Endothelial cell (in vitro differentiated cells): ENCODE data around the gene ADAMTS2. TPM values are rescaled to one million over a fixed set of nuclear protein-coding genes. Genes with fewer than 3 reads are reported as not detected.

Source experiments
- DNase-seq: peaks from one replicate; pipeline ENCODE4 v3.0.0; 2021; ENCODE audit warnings: low spot score
- H3K27ac Mint-ChIP-seq: one replicate; pipeline ENCODE4 v1.8.0; 2021; ENCODE audit warnings: mixed read lengths, inconsistent platforms; ENCODE audit not compliant: unreplicated experiment
- H3K27me3 Mint-ChIP-seq: one replicate; pipeline ENCODE4 v1.8.0; 2021; ENCODE audit warnings: mild to moderate bottlenecking, moderate library complexity, mixed read lengths, inconsistent platforms; ENCODE audit not compliant: unreplicated experiment
- H3K36me3 Mint-ChIP-seq: one replicate; pipeline ENCODE4 v1.8.0; 2021; ENCODE audit warnings: mild to moderate bottlenecking, low read depth, mixed read lengths, inconsistent platforms; ENCODE audit not compliant: unreplicated experiment
- H3K4me1 Mint-ChIP-seq: one replicate; pipeline ENCODE4 v1.8.0; 2021; ENCODE audit warnings: mild to moderate bottlenecking, mixed read lengths, inconsistent platforms; ENCODE audit not compliant: unreplicated experiment
- H3K4me3 Mint-ChIP-seq: one replicate; pipeline ENCODE4 v1.8.0; 2021; ENCODE audit warnings: mild to moderate bottlenecking, mixed read lengths, inconsistent platforms; ENCODE audit not compliant: unreplicated experiment
- H3K9me3 Mint-ChIP-seq: one replicate; pipeline ENCODE4 v1.8.0; 2021; ENCODE audit warnings: mixed read lengths, inconsistent platforms; ENCODE audit not compliant: unreplicated experiment
- total RNA-seq: library from RNA; stranded (reverse); fragmentation: NEBNext Ultra II Directional; extraction: Animal tissue kit (Norgen Biotek cat#: 25700); gene quantifications from one replicate; pipeline ENCODE4 v1.2.1, GENCODE V29; 2021; ENCODE audit not compliant: unreplicated experiment
- TF ChIP-seq, protein P1 (sequence below): fragments of 200-600 bp; sonication (generic); IDR thresholded peaks from one replicate; pipeline ENCODE4 v1.5.0; 2021; ENCODE audit warnings: antibody characterized with exemption; ENCODE audit not compliant: unreplicated experiment

The ADAMTS2 gene
- total RNA-seq, 1 donor from 2014 or later = 1.5 TPM

DNA sequence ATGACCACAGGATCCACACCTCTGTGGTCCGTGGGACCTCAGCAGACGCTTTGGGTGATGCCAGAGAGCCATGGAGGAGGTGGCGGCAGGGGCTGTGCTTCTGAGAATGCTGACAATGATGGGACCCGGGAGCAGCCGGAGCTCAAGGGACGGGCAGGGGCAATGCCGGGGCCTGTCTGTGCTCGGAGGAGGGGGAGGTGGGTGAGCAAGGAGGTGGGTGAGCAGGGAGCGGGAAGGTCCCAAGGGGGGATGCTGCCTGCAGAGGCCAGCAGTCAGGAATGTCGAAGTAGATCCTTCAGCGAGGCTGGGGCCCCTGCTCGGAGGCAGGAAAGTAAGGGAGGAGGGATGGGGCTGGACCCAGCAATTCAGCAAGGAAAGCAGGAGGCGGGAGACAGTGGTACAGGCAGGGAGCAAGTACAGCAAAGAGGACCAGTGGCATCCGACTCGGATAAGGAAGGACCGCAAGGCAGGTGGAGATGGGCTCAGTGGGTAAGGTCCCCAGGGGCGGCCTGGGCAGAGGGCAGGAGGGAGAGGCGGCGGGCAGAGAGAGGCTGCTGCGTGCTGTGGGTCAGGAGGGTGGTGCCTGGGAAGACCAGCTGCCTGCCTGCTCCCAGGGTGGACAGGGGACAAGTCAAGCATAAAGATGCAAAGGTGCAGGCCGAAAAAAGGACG is 49.0 kb downstream of the ADAMTS2 start:
- TF ChIP-seq, protein P1, sequence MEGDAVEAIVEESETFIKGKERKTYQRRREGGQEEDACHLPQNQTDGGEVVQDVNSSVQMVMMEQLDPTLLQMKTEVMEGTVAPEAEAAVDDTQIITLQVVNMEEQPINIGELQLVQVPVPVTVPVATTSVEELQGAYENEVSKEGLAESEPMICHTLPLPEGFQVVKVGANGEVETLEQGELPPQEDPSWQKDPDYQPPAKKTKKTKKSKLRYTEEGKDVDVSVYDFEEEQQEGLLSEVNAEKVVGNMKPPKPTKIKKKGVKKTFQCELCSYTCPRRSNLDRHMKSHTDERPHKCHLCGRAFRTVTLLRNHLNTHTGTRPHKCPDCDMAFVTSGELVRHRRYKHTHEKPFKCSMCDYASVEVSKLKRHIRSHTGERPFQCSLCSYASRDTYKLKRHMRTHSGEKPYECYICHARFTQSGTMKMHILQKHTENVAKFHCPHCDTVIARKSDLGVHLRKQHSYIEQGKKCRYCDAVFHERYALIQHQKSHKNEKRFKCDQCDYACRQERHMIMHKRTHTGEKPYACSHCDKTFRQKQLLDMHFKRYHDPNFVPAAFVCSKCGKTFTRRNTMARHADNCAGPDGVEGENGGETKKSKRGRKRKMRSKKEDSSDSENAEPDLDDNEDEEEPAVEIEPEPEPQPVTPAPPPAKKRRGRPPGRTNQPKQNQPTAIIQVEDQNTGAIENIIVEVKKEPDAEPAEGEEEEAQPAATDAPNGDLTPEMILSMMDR = no peak
- no peak overlapping the region for H3K4me3 Mint-ChIP-seq
- no peaks in the 10 kb centered on the region for H3K9me3 Mint-ChIP-seq
- peaks cover 3% of the 10 kb centered on the region for H3K27me3 Mint-ChIP-seq
- no peaks in the 10 kb centered on the region for H3K4me1 Mint-ChIP-seq
- no peaks in the 10 kb centered on the region for H3K36me3 Mint-ChIP-seq
- no peak overlapping the region for H3K27ac Mint-ChIP-seq
- no peak for DNase-seq

DNA sequence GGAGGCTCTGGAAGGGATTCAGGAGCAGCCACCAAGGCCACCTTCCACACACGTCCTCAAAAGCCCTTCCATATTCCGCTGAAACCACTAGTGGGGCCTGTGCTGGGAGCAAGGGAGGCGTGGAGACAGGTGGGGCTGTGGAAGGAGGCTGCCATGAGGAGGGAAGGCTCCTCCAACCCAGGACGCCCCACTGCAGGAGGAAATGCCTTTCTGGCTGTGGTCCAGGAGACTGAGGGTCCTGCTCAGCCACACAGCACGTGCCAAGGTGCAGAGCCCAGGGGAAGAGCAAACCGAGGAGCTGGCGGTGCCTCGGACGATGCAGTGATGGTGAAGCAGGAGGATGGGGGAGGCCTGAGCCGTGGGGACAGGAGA is 49.5 kb downstream of the ADAMTS2 start:
- Mint-ChIP-seq H3K4me3 (no peak overlapping the region), H3K27ac (no peak overlapping the region), H3K4me1 (no peaks in the 10 kb centered on the region), H3K27me3 (peaks cover 3% of the 10 kb centered on the region), H3K36me3 (no peaks in the 10 kb centered on the region), H3K9me3 (no peaks in the 10 kb centered on the region)
- TF ChIP-seq, protein P1 = no peak
- DNase-seq = no peak

DNA sequence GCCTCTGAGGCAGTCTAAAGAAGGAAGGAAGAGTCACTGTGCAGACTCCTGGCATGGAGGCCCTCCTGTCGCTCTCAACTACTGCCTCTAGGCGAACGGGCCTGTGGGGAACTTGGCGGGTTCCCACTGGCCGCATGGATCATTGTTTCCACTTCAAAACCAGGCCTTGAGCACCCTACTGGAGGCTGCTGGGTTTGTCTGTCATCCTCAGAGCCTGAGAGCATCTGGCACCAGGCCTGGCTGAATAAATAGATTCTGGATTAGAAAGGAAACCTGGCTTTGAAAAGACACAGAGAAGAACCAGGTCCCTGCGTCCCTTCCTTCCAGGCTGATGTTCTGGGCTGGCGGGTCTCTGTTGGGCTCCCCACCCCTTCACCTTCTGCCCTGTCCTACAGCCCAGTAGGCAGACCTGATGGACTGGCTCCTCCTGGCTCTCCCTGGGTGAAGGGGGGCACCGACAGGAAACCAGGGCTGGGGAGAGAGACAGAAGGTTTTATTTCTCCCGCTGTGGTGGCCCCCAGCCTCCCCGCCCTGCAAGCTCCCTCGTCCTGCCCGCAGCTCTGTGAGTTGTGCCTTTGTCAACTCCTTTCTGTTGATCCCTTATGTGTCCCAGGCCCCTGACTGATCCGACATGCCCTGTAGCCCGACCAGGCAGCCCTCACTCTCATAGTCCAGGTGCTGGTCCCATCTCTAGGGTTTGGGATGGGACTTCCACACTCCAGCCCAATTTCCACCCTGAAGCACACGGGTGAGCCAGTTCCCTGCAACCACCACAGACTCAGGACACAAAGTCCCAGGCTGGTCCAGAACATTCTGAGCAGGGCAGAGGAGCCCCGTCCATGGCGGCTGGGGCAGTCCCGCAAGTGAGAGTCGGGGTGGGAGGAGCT is 50.1 kb downstream of the ADAMTS2 start:
- H3K4me1 Mint-ChIP-seq = no peaks in the 10 kb centered on the region
- H3K9me3 Mint-ChIP-seq = no peaks in the 10 kb centered on the region
- TF ChIP-seq, protein P1 = no peak
- peaks cover 1% of the 10 kb centered on the region for H3K27me3 Mint-ChIP-seq
- H3K27ac Mint-ChIP-seq = no peak overlapping the region
- DNase-seq = no peak
- H3K4me3 Mint-ChIP-seq = no peak overlapping the region
- H3K36me3 Mint-ChIP-seq = no peaks in the 10 kb centered on the region

DNA sequence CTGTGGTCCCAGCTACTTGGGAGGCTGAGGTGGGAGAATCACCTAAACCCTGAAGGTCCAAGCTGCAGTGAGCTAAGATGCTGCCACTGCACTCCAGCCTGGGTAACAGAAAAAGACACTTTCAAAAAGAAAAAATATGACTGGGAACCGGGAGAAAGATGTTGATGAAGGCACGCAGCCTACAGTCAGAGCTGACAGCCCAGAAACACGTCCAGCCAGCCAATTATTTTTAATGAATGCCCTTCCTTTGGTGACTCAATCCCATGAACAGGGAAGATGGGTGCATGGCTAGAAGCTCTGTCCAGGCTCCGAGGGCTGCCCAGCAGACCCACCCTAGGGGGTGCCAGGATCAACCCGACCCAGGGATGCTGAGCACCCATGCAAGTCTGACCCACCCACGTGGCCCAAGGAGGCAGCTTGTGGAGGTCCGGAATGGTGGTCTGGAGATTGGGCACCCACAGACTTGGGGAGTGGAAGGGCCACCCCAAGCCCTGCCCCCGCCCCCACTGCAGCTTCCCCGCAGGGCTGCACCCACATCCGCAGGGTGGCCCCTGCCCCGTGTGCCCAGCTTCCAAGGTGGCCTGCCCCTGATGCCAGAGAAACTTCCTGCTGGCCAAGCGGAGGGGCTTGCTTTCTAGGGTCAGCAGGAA is 51.0 kb downstream of the ADAMTS2 start:
- Mint-ChIP-seq H3K27me3 (peaks cover 1% of the 10 kb centered on the region), H3K36me3 (no peaks in the 10 kb centered on the region), H3K4me1 (no peaks in the 10 kb centered on the region), H3K27ac (no peak overlapping the region), H3K9me3 (no peaks in the 10 kb centered on the region), H3K4me3 (no peak overlapping the region)
- DNase-seq = no peak
- TF ChIP-seq, protein P1 = no peak
